ENCODE data around the gene PCSK9. TPM values are rescaled to one million over a fixed set of nuclear protein-coding genes. Genes with fewer than 3 reads are reported as not detected.

Gene PCSK9
- total and polyA plus RNA-seq, 2 of the 13 experiments (the other 11 are each of a cell fraction or from before 2014, with no cell fraction given) = 33.3 to 80.5 TPM

GRCh38 chr1:55044617-55045397 lies 5.5 kb downstream of the PCSK9 start (continued):
- no peak for TF ChIP-seq ZNF251 (CRISPR knock-in tag; IDR thresholded peaks at IDR 0.05)
- TF ChIP-seq ZNF225 (CRISPR knock-in tag; IDR thresholded peaks at IDR 0.05) = no peak
- peak; percentile 16; the same call in 1 of the 2 replicates for TF ChIP-seq GATAD2A (CRISPR knock-in tag; IDR thresholded peaks at IDR 0.05)
- TF ChIP-seq TEAD3 (CRISPR knock-in tag; optimal IDR thresholded peaks at IDR 0.05; ENCODE audit: borderline replicate concordance) = peak; percentile 55
- TF ChIP-seq, protein P1, sequence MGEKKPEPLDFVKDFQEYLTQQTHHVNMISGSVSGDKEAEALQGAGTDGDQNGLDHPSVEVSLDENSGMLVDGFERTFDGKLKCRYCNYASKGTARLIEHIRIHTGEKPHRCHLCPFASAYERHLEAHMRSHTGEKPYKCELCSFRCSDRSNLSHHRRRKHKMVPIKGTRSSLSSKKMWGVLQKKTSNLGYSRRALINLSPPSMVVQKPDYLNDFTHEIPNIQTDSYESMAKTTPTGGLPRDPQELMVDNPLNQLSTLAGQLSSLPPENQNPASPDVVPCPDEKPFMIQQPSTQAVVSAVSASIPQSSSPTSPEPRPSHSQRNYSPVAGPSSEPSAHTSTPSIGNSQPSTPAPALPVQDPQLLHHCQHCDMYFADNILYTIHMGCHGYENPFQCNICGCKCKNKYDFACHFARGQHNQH (CRISPR knock-in tag; IDR thresholded peaks at IDR 0.05) = no peak
- TF ChIP-seq RFX5 (IDR thresholded peaks at IDR 0.05; ENCODE audit: low read depth, low read length) = no peak
- no peak for TF ChIP-seq SNRNP70 (IDR thresholded peaks at IDR 0.05; ENCODE audit: low read depth, low read length)
- TF ChIP-seq ISX (CRISPR knock-in tag; conservative IDR thresholded peaks at IDR 0.05) = no peak
- no peak for TF ChIP-seq ZNF883 (CRISPR knock-in tag; IDR thresholded peaks at IDR 0.05; ENCODE audit: not compliant biosample characterization)
- TF ChIP-seq SSRP1 (CRISPR knock-in tag; IDR thresholded peaks at IDR 0.05) = no peak
- TF ChIP-seq ZNF546 (CRISPR knock-in tag; conservative IDR thresholded peaks at IDR 0.05) = no peak
- TF ChIP-seq HNRNPLL (IDR thresholded peaks at IDR 0.05; ENCODE audit: low read depth, low read length, poor library complexity, severe bottlenecking) = no peak
- no peak for TF ChIP-seq JUN (CRISPR knock-in tag; IDR thresholded peaks at IDR 0.05)
- TF ChIP-seq TBX2 (CRISPR knock-in tag; IDR thresholded peaks at IDR 0.05; ENCODE audit: borderline replicate concordance) = no peak
- no peak for TF ChIP-seq E2F2 (CRISPR knock-in tag; IDR thresholded peaks at IDR 0.05; ENCODE audit: borderline replicate concordance)
- no peak for TF ChIP-seq ATRX (CRISPR knock-in tag; IDR thresholded peaks at IDR 0.05; ENCODE audit: borderline replicate concordance)
- no peak for TF ChIP-seq POLR2AphosphoS2 (IDR thresholded peaks at IDR 0.05; ENCODE audit: low read depth, low read length)
- no peak for TF ChIP-seq GLI4 (CRISPR knock-in tag; IDR thresholded peaks at IDR 0.05; ENCODE audit: borderline replicate concordance)
- TF ChIP-seq MZF1 (CRISPR knock-in tag; IDR thresholded peaks at IDR 0.05; ENCODE audit: borderline replicate concordance) = no peak
- TF ChIP-seq MYPOP (CRISPR knock-in tag; IDR thresholded peaks at IDR 0.05) = no peak
- TF ChIP-seq SP140L (CRISPR knock-in tag; IDR thresholded peaks at IDR 0.05; ENCODE audit: borderline replicate concordance) = no peak
- peak; percentile 19; the same call in 1 of the 3 replicates for TF ChIP-seq MXI1 (IDR thresholded peaks at IDR 0.05; ENCODE audit: borderline replicate concordance, low read depth, low read length)
- peak; percentile 84; the same call in 1 of the 2 replicates for TF ChIP-seq ZBTB4 (CRISPR knock-in tag; IDR thresholded peaks at IDR 0.05; ENCODE audit: borderline replicate concordance)
- TF ChIP-seq TBL1XR1 (IDR thresholded peaks at IDR 0.05; ENCODE audit: borderline replicate concordance, low read length, partially characterized antibody) = peak; percentile 29
